Measurements from ENCODE around the gene CRCP.
"Not testable (repeated sequence)": the region's sequence is repeated elsewhere in the genome, so short reads cannot be mapped to it uniquely, and the experiment has no call there.

GRCh38 chr7:66156035-66156434 is 41.4 kb downstream of the CRCP start:
- TF ChIP-seq POLR2A, CTCF, EP300 (IDR thresholded peaks at IDR 0.05): not testable (repeated sequence)
